Fibroblast of skin of left quadriceps (primary cell): ENCODE data around the gene CNTN5.

Experiments
- DNase-seq, 2 experiments: peaks; one replicate each; pipeline ENCODE4 v3.0.0-alpha.2; 2013; ENCODE audit warnings: low read depth in 2 of 2

The CNTN5 gene

DNA sequence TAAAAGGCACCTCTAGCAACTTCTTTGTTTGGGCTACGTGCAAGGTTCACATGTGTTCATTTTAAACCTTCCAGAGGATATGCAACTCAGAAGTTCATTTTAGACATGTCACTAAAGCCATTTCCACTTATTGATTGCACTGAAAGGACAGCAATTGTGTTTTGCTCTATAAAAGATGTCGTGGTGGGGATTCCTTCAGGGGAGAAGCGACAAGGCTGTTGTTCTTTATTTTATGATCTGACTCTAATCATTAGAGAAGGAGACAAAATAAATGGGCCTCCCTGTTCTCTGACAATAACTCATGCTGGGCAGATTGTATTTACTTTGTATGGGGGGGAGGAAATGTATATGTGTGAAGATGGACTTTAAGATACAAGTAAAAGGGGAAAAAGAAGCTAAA is 1296.2 kb downstream of the CNTN5 start:
- DNase-seq, result no peak

DNA sequence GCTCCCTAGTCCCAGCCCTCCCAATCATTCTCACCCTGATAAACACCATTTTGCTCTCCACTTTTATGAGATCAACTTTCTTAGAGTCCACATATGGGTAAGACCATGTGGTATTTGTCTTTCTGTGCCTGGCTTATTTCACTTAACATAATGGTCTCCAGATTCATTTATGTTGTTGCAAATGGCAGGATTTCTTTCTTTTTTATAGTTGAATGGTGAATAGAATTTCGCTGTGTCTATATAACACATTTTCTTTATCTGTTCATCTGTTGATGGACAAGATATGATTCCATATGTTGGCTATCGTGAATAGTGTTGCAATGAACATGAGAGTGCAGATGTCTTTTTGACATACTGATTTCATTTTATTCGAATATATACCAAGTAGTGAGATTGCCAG is 1298.9 kb downstream of the CNTN5 start:
- no peak for DNase-seq

DNA sequence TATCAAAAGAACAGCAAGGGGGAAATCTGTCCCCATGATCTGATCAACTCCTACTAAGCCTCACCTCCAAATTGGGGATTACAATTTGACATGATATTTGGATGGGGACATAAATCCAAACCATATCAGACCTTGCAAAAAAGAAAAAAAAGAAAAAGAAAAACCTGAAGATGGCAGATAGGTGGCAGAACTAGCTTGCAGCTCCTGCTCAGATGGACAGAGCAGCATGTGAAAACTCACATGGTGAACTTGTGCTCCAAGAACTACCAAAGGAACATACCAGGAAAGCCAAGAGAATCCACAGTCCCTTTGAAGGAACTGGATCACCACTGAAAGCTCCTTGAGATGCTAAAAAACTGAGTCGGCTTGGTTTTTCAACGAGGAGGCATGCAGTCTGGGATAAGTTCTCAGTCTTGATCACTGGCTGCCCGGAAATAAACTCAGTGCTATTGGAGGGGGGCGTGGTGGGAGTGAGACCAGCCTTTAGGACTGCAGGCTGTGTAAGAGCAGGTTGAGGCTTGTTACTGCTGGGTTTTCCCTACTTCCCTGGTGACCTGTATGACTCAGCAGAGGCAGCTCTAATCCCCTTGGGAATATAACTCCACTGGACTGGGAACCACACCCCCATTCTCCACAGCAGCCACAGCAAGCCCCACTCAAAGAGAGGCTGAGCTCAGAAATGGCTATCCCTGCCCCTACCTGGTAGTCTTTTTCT is 1308.0 kb downstream of the CNTN5 start:
- DNase-seq, result no peak

DNA sequence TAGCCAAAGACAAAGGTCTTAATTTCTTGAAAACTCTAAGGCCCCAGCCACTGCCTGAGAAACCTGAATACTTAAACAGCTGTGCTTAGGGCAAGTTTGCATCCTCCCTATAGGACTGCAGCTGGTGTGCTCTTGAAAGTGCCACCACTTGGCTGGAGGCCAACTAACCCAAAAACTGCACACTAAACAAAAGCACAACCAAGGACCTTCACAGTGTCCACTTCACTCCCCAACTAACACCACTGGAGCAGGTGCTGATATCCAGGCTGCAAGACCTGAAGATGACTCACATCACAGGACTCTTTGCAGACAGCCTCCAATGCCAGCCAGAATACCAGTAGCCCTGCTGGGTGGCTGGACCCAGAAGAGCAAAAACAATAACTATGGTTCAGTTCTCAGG is 1308.6 kb downstream of the CNTN5 start:
- DNase-seq, result no peak

DNA sequence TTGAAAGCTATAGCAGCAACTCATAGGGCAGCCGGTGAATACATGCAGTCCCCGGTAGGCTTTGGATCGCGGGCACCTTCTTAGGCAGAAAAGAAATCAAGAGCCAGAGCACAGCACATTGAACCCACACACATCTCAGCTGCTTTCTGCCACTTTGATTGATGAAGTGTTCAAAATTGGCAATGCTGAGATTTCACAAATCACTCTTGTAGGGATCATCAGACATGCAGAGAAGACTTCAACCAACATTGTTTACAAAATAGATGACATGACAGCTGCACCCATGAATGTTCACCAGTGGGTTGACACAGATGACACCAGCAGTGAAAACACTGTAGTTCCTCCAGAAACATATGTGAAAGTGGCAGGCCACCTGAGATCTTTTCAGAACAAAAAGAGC is 1316.1 kb downstream of the CNTN5 start:
- DNase-seq, result no peak

DNA sequence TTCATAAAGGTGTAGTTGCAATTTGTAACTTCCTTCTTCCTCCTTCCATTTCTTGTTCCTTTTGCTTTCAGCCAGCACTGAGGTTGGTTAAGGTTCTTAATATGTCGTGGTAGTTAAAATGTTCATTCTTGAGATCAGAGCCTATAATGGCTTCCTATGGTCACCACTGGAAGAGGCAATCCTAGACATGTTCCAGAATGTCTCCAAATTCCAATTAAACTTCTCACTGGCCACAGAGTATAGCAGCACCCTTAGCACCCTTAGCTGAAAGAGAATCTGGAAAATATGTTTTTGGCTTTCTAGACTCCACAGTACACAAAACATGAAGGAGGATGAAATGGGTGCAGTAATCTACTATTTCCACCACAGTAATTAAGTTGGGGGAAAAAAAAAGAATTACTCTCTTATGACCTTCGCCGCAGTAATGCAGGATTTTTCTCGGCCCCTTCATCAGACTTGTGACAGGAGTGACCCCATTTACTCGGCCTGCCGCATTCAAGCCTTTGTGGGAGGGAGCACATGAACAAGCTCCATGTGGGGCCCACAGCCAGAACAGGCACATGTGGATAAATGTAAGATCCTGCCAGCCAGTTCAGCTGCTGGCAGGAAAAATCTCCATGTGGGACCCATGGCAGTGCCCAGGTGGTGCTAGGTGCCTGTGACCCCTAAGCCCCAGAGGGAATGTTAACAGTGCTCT is 1317.5 kb downstream of the CNTN5 start:
- DNase-seq, result no peak

DNA sequence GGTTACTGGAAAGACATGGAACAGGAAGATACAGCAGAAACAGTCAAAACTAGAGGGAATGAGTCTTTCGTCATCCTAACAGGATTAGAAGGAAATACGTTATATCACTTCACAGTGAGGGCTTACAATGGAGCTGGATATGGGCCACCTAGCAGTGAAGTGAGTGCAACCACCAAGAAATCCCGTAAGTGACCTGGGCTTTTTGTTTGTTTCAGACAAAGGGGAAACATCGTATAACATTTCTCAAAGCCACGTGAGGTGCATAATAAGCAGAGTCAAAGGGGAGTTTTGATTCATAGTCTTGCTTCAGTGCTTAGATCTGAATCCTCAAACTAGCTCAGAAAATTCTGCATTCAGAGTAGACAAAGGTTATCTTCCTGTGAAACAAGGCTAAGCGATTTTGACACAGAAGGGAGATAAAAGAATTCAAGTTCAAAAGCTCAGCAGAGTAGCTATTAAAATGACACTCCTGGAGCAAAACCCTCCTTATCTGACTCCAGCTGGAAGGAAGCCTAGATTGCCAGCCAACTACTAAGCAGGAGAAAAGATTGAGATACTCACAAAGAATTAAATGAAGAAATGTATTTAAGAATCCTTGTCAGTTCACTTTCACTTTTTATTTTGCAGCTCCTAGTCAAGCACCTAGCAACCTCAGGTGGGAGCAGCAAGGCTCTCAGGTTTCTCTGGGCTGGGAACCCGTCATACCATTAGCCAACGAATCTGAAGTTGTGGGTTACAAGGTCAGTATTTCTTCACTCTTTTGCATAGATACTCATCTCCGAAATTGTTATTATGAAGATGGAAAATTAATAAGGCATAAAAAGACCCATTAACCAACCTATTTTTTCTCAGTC is 1319.9 kb downstream of the CNTN5 start:
- DNase-seq, result no peak

DNA sequence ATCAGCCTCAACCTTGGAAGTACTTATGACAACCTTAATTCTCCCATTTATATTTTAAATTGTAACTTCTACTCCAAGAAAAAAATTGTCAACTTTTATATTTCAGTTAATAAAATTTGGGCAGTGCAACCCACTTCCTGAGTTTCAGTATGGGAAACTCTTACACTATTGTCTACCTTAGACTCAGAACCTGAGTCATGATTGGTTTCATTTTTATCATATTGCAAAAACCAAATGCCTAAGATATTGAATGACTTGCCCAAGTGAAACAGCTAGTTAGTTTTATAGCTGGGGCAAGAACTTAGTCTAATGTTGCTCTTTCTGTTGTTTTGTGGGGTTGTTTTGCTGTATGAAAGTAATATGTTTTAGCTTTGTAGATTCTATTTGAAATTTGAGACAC is 1332.3 kb downstream of the CNTN5 start:
- DNase-seq, result no peak

DNA sequence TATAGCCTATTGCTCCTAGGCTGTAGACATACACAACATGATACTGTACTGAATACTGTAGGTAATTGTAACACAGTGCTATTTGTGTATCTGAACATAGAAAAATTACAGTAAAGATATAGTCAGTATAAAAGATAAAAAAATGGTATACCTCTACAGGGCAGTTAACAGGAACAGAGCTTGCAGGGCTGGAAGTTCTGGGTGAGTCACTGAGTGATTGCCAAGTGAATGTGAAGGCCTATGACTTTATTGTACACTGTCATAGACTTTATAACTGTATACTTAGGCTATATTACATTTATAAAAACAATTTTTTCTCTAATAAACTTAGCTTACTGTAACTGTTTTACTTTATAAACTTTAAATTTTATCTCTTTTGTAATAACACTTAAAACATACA is 1334.0 kb downstream of the CNTN5 start:
- no peak for DNase-seq

DNA sequence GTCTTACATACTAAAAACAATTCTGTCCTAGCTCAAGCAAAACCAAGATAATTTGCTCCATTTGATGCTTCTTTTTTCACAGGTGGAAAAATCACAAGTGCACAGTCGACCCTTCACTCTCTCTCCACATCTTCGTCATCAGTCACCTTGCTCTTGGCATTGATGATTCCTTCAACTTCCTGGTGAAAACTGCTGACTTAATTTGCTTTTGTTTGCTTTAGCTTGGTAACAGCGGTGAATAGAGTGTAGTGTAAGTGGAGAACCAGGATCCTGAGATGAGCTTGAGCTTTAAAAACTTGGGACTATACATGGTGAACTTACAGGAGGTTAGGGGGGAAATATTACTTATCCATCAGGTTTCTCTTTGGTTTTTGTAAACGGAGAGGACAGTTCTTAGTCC is 1335.3 kb downstream of the CNTN5 start:
- no peak for DNase-seq

DNA sequence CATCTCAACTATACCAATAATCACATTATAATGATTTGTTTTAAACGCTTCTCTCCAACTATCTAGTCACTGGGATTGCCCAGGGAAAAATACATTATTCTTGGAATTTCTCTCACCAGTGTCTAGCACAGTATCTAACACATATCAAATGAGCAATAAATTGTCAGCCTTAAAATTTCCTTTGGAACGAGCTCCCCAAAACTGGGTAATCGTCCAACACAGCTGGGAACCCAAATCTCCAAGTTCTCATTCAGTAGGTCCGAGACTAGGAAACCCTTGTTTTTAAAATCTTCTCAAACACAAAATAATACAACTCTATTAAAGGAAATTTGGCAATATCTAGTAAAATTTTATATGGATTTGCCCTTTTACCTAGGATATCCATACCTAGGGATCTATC is 1338.5 kb downstream of the CNTN5 start:
- DNase-seq, result no peak

DNA sequence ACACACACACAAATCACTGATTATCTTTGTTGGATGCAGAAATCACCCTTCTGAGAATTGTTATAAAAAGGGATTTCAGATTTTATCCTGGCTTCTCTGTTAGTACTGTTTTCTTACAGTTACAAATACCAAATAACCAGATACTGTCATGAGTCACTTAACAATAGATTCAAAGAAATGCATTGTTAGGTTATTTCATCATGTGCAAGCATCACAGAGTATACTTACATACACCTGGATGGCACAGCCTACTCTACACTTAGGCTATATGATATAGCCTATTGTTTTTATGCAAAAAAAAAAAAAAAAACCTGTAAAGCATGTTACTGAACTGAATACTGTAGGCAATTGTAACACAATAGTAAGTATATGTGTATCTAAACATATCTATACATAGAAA is 1347.1 kb downstream of the CNTN5 start:
- no peak for DNase-seq

DNA sequence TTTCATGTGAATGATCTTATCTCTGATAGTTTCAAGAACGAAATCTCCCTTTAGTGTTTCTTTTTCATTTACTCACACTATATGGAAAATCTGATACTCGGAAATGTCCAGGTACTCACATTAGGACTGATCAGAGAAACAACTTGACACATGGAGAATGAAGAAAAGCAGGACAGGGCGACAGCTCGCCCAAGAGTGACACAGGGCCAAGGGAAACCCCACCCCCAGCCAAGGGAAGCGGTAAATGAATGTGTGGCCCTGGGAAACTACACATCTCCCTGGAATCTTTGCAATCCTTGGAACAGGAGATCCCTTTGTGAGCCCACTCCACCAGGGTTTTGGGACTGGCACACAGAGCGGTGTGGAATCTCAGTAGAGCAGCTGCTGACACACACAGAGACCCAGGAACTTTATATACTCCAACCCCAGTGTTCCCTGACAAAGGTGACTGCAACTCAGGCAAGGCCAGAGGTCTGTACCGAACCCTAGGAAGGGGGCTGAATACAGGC is 1362.7 kb downstream of the CNTN5 start:
- no peak for DNase-seq

DNA sequence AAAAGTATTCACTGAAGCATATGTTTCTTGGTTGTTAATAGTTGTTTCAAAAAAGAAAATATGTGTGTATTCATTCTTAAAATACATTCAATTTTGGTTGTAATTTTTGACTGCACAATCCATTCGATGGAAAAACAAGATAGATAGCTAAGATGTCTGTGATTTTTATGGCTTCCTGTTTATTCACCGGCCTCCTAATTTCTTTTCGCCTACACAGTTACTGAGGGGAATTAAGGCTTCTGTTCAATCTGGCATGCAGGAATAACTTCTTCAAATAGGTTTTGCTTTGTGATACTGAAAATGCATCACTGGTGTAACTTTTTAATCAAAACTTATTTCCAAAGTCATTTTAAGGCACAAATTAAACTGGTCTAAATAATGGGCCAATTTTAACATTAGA is 1375.5 kb downstream of the CNTN5 start:
- DNase-seq, result no peak

DNA sequence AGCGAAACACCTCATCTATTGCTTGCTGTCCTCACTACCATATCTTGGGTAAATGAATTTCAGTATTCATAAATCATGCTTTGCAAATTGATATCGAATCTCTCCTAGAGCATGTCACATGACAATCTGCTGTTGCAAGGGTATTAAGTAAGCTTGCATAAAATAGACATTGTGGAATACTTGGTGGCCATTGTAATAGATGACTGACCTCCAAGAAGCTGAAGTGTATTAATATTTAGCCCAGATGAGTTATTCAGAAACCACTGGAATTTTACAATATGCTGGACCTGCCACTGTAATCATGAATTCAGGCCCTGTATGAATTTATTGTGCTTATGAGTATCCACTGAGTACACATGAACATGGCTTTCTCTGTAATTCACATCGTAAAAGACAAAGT is 1376.7 kb downstream of the CNTN5 start:
- DNase-seq, result no peak

DNA sequence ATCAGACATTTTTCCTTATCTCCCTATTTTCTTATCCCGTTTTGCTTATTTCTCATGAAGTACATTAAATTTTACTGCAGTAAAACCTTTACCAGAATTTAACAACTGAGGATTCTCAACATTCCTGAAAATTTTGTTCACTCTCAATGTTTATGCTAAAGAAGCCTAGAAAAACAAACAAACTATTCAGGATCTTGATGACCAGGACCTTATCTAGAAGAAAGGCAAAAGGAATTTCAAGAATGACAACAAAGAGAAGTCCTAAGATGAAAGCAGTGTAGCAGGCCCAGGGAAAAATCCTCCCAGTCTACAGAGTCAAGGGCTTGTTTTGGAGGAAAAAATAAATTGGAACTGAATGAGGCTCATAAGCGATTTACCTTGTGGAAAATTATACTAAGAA is 1383.1 kb downstream of the CNTN5 start:
- no peak for DNase-seq

DNA sequence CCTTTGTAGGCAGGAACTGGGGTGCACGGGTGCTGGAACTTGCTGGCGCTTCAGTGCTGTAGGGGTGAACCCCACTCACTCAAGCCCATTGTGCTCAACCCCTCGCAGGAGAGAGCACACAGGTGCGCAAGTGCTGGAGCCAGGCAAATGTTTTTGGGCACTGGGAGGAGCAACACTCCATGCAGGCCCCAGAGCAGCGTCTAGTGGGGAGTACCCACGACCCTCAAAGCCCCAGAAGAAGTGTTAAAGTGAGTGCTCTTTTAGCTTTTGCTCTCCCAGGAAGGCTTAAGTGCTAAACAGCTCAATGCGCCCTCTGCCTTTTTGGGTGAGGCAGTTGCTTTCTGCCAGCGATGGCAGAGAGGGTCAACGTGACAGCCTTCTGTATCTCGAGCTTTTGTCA is 1384.2 kb downstream of the CNTN5 start:
- DNase-seq, result no peak
